ENCODE results near the gene TRAFD1.

TRAFD1 gene

GRCh38 chr12:112161711-112162110 lies 36.4 kb downstream of the TRAFD1 start:
- no peak for DNase-seq

GRCh38 chr12:112162241-112162790 lies 37.0 kb downstream of the TRAFD1 start:
- no peak for DNase-seq

- DNase-seq: no peak
Observed at GRCh38 chr12:112163056-112163455, 37.7 kb downstream of the TRAFD1 start.

GRCh38 chr12:112163471-112163991 lies 38.2 kb downstream of the TRAFD1 start:
- no peak for DNase-seq

- no peak for DNase-seq
Observed at GRCh38 chr12:112164011-112164660, 38.8 kb downstream of the TRAFD1 start.

- no peak for DNase-seq
Observed at GRCh38 chr12:112165624-112166023, 40.3 kb downstream of the TRAFD1 start.

- DNase-seq: no peak
Observed at GRCh38 chr12:112166051-112167015, 41.0 kb downstream of the TRAFD1 start.

- DNase-seq: no peak
Observed at GRCh38 chr12:112167031-112167461, 41.7 kb downstream of the TRAFD1 start.

GRCh38 chr12:112167718-112168525 lies 42.6 kb downstream of the TRAFD1 start:
- no peak for DNase-seq

- no peak for DNase-seq
Observed at GRCh38 chr12:112168561-112168971, 43.2 kb downstream of the TRAFD1 start.

GRCh38 chr12:112169161-112169872 lies 44.0 kb downstream of the TRAFD1 start:
- no peak for DNase-seq

- no peak for DNase-seq
Observed at GRCh38 chr12:112169966-112170365, 44.6 kb downstream of the TRAFD1 start.

GRCh38 chr12:112170376-112170775 lies 45.0 kb downstream of the TRAFD1 start:
- DNase-seq: no peak

GRCh38 chr12:112170971-112171596 lies 45.7 kb downstream of the TRAFD1 start:
- DNase-seq: no peak

GRCh38 chr12:112172556-112173324 lies 47.4 kb downstream of the TRAFD1 start:
- no peak for DNase-seq

- DNase-seq: no peak
Observed at GRCh38 chr12:112175361-112176155, 50.2 kb downstream of the TRAFD1 start.

- DNase-seq: no peak
Observed at GRCh38 chr12:112176321-112177010, 51.1 kb downstream of the TRAFD1 start.

- DNase-seq: no peak
Observed at GRCh38 chr12:112178796-112179195, 53.4 kb downstream of the TRAFD1 start.

GRCh38 chr12:112179341-112179740 lies 54.0 kb downstream of the TRAFD1 start:
- DNase-seq: no peak

All from NCI-H1417 treated with DMSO at 0.1 percent for 48 hours (cell line).